ENCODE measurements around the gene CYGB. TPM values are rescaled to one million over a fixed set of nuclear protein-coding genes. Genes with fewer than 3 reads are reported as not detected.

Gene CYGB
- polyA plus RNA-seq, 3 donors, result not detected

- H3K4me3 Mint-ChIP-seq, result no peak overlapping the region
- H3K4me2 ChIP-seq (replicated peaks; ENCODE audit: extremely low read depth, low read length, poor library complexity, severe bottlenecking), result no peak overlapping the region
Measured at GRCh38 chr17:76496464-76496863, 41.0 kb downstream of the CYGB start.

GRCh38 chr17:76495663-76496400, 41.7 kb downstream of the CYGB start:
- intact Hi-C loops (cut with micrococcal nuclease), result no loop called here
- H3K27ac Mint-ChIP-seq, result peak overlapping the region in 6 of 7 donors; percentile 25 to 100 (median 62)
- Histone ChIP-seq H3K79me2 (ENCODE audit: insufficient read depth, low read length) (peaks cover 76% of the 10 kb centered on the region), H3K4me1 (ENCODE audit: control insufficient read depth in 1 of 2, insufficient read depth in 2 of 2, low read length in 2 of 2) (peaks cover 89 to 95% of the 10 kb centered on the region in 2 donors), H3K27me3 (ENCODE audit: control insufficient read depth in 2 of 2, insufficient read depth in 2 of 2, low read length in 2 of 2) (no peaks in the 10 kb centered on the region), H3K4me2 (replicated peaks; ENCODE audit: extremely low read depth, low read length, poor library complexity, severe bottlenecking) (no peak overlapping the region), H2AFZ (ENCODE audit: insufficient read depth, low read depth, low read length, poor library complexity, severe bottlenecking) (no peak overlapping the region), H3K4me3 (replicated peaks in 1 of 3; ENCODE audit: low read depth in 2 of 3, low read length in 3 of 3) (no peak overlapping the region), H4K20me1 (ENCODE audit: insufficient read depth, low read length) (no peaks in the 10 kb centered on the region), H3K9ac (ENCODE audit: insufficient read depth, low read length, poor library complexity, severe bottlenecking) (no peak overlapping the region), H3K27ac (ENCODE audit: low read depth in 1 of 2, low read length in 2 of 2) (peak overlapping the region; percentile 99), H3K36me3 (replicated peaks in 1 of 2; ENCODE audit: control insufficient read depth in 1 of 2, insufficient read depth in 2 of 2, low read length in 2 of 2) (peaks cover 17 to 29% of the 10 kb centered on the region in 2 donors), H3K9me3 (replicated peaks in 1 of 2; ENCODE audit: control insufficient read depth in 1 of 2, insufficient read depth in 1 of 2, low read length in 2 of 2) (no peaks in the 10 kb centered on the region)
- WGBS (ENCODE audit: insufficient coverage), result 95% methylated on average over 16 of the region's 16 CpGs
- H3K27me3 Mint-ChIP-seq (ENCODE audit: low read depth in 3 of 3), result peaks cover 0 to 2% (median 0%) of the 10 kb centered on the region in 3 donors
- no peaks in the 10 kb centered on the region for H3K9me3 Mint-ChIP-seq
- TF ChIP-seq, protein P1, sequence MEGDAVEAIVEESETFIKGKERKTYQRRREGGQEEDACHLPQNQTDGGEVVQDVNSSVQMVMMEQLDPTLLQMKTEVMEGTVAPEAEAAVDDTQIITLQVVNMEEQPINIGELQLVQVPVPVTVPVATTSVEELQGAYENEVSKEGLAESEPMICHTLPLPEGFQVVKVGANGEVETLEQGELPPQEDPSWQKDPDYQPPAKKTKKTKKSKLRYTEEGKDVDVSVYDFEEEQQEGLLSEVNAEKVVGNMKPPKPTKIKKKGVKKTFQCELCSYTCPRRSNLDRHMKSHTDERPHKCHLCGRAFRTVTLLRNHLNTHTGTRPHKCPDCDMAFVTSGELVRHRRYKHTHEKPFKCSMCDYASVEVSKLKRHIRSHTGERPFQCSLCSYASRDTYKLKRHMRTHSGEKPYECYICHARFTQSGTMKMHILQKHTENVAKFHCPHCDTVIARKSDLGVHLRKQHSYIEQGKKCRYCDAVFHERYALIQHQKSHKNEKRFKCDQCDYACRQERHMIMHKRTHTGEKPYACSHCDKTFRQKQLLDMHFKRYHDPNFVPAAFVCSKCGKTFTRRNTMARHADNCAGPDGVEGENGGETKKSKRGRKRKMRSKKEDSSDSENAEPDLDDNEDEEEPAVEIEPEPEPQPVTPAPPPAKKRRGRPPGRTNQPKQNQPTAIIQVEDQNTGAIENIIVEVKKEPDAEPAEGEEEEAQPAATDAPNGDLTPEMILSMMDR (IDR thresholded peaks at IDR 0.05), result no peak
- H3K4me3 Mint-ChIP-seq, result no peak overlapping the region
- no peak for DNase-seq
- peaks cover 89% of the 10 kb centered on the region for H3K4me1 Mint-ChIP-seq
- H3K36me3 Mint-ChIP-seq, result peaks cover 40 to 49% of the 10 kb centered on the region in 2 donors

More at GRCh38 chr17:76496464-76496863, 41.0 kb downstream of the CYGB start:
- DNase-seq, result no peak
- Histone ChIP-seq H3K4me1 (ENCODE audit: control insufficient read depth in 1 of 2, insufficient read depth in 2 of 2, low read length in 2 of 2) (peaks cover 83 to 90% of the 10 kb centered on the region in 2 donors), H3K9me3 (replicated peaks in 1 of 2; ENCODE audit: control insufficient read depth in 1 of 2, insufficient read depth in 1 of 2, low read length in 2 of 2) (no peaks in the 10 kb centered on the region), H3K27ac (ENCODE audit: low read depth in 1 of 2, low read length in 2 of 2) (peak overlapping the region; percentile 0 to 99), H3K9ac (ENCODE audit: insufficient read depth, low read length, poor library complexity, severe bottlenecking) (no peak overlapping the region), H2AFZ (ENCODE audit: insufficient read depth, low read depth, low read length, poor library complexity, severe bottlenecking) (no peak overlapping the region), H3K27me3 (ENCODE audit: control insufficient read depth in 2 of 2, insufficient read depth in 2 of 2, low read length in 2 of 2) (no peaks in the 10 kb centered on the region), H3K79me2 (ENCODE audit: insufficient read depth, low read length) (peaks cover 76% of the 10 kb centered on the region), H4K20me1 (ENCODE audit: insufficient read depth, low read length) (no peaks in the 10 kb centered on the region), H3K36me3 (replicated peaks in 1 of 2; ENCODE audit: control insufficient read depth in 1 of 2, insufficient read depth in 2 of 2, low read length in 2 of 2) (peaks cover 17 to 29% of the 10 kb centered on the region in 2 donors), H3K4me3 (replicated peaks in 1 of 3; ENCODE audit: low read depth in 2 of 3, low read length in 3 of 3) (no peak overlapping the region)
- 92% methylated on average over 2 of the region's 6 CpGs for WGBS (ENCODE audit: insufficient coverage)
- peaks cover 0 to 2% (median 0%) of the 10 kb centered on the region in 3 donors for H3K27me3 Mint-ChIP-seq (ENCODE audit: low read depth in 3 of 3)
- peaks cover 40 to 49% of the 10 kb centered on the region in 2 donors for H3K36me3 Mint-ChIP-seq
- TF ChIP-seq, protein P1 (IDR thresholded peaks at IDR 0.05), result no peak
- no peaks in the 10 kb centered on the region for H3K9me3 Mint-ChIP-seq
- peak overlapping the region in 5 of 7 donors; percentile 25 to 100 (median 45) for H3K27ac Mint-ChIP-seq
- peaks cover 84% of the 10 kb centered on the region for H3K4me1 Mint-ChIP-seq
- intact Hi-C loops (cut with micrococcal nuclease), result no loop called here
